K562 (cell line): ENCODE measurements around the gene VDR. TPM values are rescaled to one million over a fixed set of nuclear protein-coding genes. Genes with fewer than 3 reads are reported as not detected.
A peak's percentile ranks its signal among the peaks of the same experiment; 100 is the strongest.

Experiments
- ATAC-seq: fragments of 200-7000 bp; cut with Tn5 transposase; 3 replicates; pipeline ENCODE4 v1.9.1; 2020; ENCODE audit warnings: moderate library complexity
- BruUV-seq: library from RNA; stranded (reverse); fragments of 400-500 nt; replicated peaks from 2 replicates; lab custom pipeline; 2021; lab: Mats Ljungman, UMichigan
- CTCF ChIA-PET: fragments of 300-600 bp; formaldehyde crosslinking; extraction: SDS; loops from one replicate; lab custom pipeline; 2021; ENCODE audit warnings: low intra/inter-chr PET ratio; lab: Yijun Ruan, JAX
- POLR2A ChIA-PET: fragments of 300-600, 350-650 bp; sonication (Branson Sonifier 250); formaldehyde crosslinking; extraction: SDS; loops from one replicate; lab custom pipeline; 2021; ENCODE audit warnings: antibody characterized with exemption, inconsistent platforms; lab: Yijun Ruan, JAX
- DNase-seq, 4 experiments: peaks; one replicate each; pipeline versions ENCODE4 v3.0.0 to v3.0.0-alpha.2; 2011 to 2018; ENCODE audit warnings: low spot score in 3 of 4, mixed read lengths in 3 of 4; ENCODE audit errors: extremely low read depth in 1 of 4
- FAIRE-seq: peaks from 2 replicates; lab custom pipeline; 2011; peaks lifted over from hg19 to GRCh38; lab: Jason Lieb, UNC
- H2AFZ ChIP-seq: 2 replicates; pipeline ENCODE4 v1.6.0; 2011; ENCODE audit warnings: low read depth, low read length, control low read depth, inconsistent platforms
- H3K27ac ChIP-seq: fragments of 200-600 bp; 3 replicates; pipeline ENCODE4 v1.8.0; 2011; ENCODE audit warnings: low read depth, mild to moderate bottlenecking, control low read depth, inconsistent platforms, low read length, moderate library complexity, mixed read lengths; ENCODE audit errors: extremely low read depth
- H3K27me3 ChIP-seq, 2 experiments: fragments of 300-600 bp in 1 of 2; 2 replicates in 1 of 2; 3 replicates in 1 of 2; pipeline versions ENCODE4 v1.6.0 to v1.8.0; 2011; ENCODE audit warnings: inconsistent platforms in 2 of 2, low read length in 2 of 2, mild to moderate bottlenecking in 1 of 2, mixed read lengths in 1 of 2, moderate library complexity in 1 of 2; ENCODE audit not compliant: control insufficient read depth in 2 of 2, insufficient read depth in 2 of 2
- H3K36me3 ChIP-seq: fragments of 300-600 bp; 3 replicates; pipeline ENCODE4 v1.8.0; 2011; ENCODE audit warnings: mild to moderate bottlenecking, low read length, inconsistent platforms; ENCODE audit not compliant: control insufficient read depth, insufficient read depth
- H3K4me1 ChIP-seq, 2 experiments: fragments of 200-600 bp in 1 of 2; replicated peaks in 1 of 2; 2 replicates in 1 of 2; 3 replicates in 1 of 2; pipeline versions ENCODE4 v1.5.1 to v1.8.0; 2011; ENCODE audit warnings: inconsistent platforms in 2 of 2, low read length in 2 of 2, mild to moderate bottlenecking in 1 of 2, mixed read lengths in 1 of 2, moderate library complexity in 1 of 2; ENCODE audit not compliant: control insufficient read depth in 2 of 2, insufficient read depth in 2 of 2
- H3K4me2 ChIP-seq: 2 replicates; pipeline ENCODE4 v1.6.1; 2011; ENCODE audit warnings: low read length, control low read depth, inconsistent platforms, mixed read lengths; ENCODE audit not compliant: insufficient read depth
- H3K4me3 ChIP-seq: fragments of 200-600 bp; sonication (generic), shearing (Covaris generic); 2 replicates; pipeline ENCODE4 v1.5.1; 2016; ENCODE audit warnings: control low read depth, inconsistent platforms
- H3K79me2 ChIP-seq: fragments of 200-600 bp; 3 replicates; pipeline ENCODE4 v1.8.0; 2011; ENCODE audit warnings: low read length, inconsistent platforms; ENCODE audit not compliant: control insufficient read depth, insufficient read depth
- H3K9ac ChIP-seq, 2 experiments: 2 replicates each; pipeline versions ENCODE4 v1.6.0 to v1.6.1; 2011; ENCODE audit warnings: low read depth in 2 of 2, low read length in 2 of 2, control low read depth in 1 of 2, inconsistent platforms in 1 of 2, mild to moderate bottlenecking in 1 of 2, mixed read lengths in 1 of 2; ENCODE audit not compliant: insufficient read depth in 1 of 2
- H3K9me1 ChIP-seq: one replicate; pipeline ENCODE4 v1.6.0; 2011; ENCODE audit warnings: inconsistent platforms, mild to moderate bottlenecking, low read length, moderate library complexity; ENCODE audit not compliant: control insufficient read depth, insufficient read depth
- H3K9me3 ChIP-seq: replicated peaks from 2 replicates; pipeline ENCODE4 v1.5.1; 2011; ENCODE audit warnings: low read depth, low read length, inconsistent platforms; ENCODE audit not compliant: control insufficient read depth, insufficient read depth
- H4K20me1 ChIP-seq: replicated peaks from 2 replicates; pipeline ENCODE4 v1.6.1; 2011; ENCODE audit warnings: low read length, inconsistent platforms, mixed read lengths; ENCODE audit not compliant: control insufficient read depth, insufficient read depth
- HDAC1 ChIP-seq, 2 experiments: fragments of 450-650 bp; IDR thresholded peaks; 2 replicates each; pipeline ENCODE4 v1.6.1; 2016 to 2017; ENCODE audit warnings: inconsistent platforms in 1 of 2, mild to moderate bottlenecking in 1 of 2, moderate library complexity in 1 of 2
- NR2C1 ChIP-seq, 2 experiments: fragments of 450-650 bp; IDR thresholded peaks; 2 replicates each; pipeline ENCODE4 v1.6.1; 2017; ENCODE audit warnings: mild to moderate bottlenecking in 2 of 2, antibody characterized with exemption in 1 of 2, inconsistent platforms in 1 of 2, missing compliant biosample characterization in 1 of 2, missing genetic modification characterization in 1 of 2
- WGBS: fragments of 100-300 bp; shearing (Covaris generic); methylation state at CpG from one replicate; pipeline ENCODE4 v1.1.6; 2016; ENCODE audit warnings: low coverage, mixed read lengths; ENCODE audit not compliant: insufficient coverage; ENCODE audit errors: missing lambda C conversion rate; 5-methylcytosine and 5-hydroxymethylcytosine counted together
- in situ Hi-C: fragments of 300-500 bp; cut with MboI; formaldehyde crosslinking; loops from 4 replicates; pipeline ENCODE4 v1.15.0; 2018; ENCODE audit warnings: inconsistent platforms, mixed read lengths
- intact Hi-C: fragments of 100-400 bp; cut with micrococcal nuclease; formaldehyde crosslinking; loops from 2 replicates; pipeline ENCODE4 v1.14.2; 2022
- polyA plus RNA-seq, 8 experiments: library from polyadenylated mRNA; depleted of rRNA in 4 of 8; stranded (reverse) in 5 of 8; unstranded in 3 of 8; fragments of >200 nt; fragmentation: Nextera tagmentation in 2 of 8; fragmentation: Illumina TruSeq in 1 of 8; extraction: Ambion mirVana in 2 of 8; extraction: Trizol in 1 of 8; gene quantifications; 2 replicates each; pipeline versions ENCODE4 v1.2.1 to v1.2.3, GENCODE V29; 2011 to 2014; ENCODE audit warnings: inconsistent platforms in 1 of 8, missing spikeins in 1 of 8
- total RNA-seq, 7 experiments: library from RNA; depleted of rRNA in 6 of 7; stranded (reverse); fragments of >200 nt in 6 of 7; fragmentation: Illumina TruSeq in 2 of 7; extraction: Trizol in 2 of 7; gene quantifications; 2 replicates each; pipeline versions ENCODE4 v1.2.1 to v1.2.3, GENCODE V29; 2011 to 2021; ENCODE audit warnings: low replicate concordance in 1 of 7
- TF ChIP-seq, protein P1 (sequence below), 3 experiments: IDR thresholded peaks in 2 of 3; conservative IDR thresholded peaks in 1 of 3; 2 replicates each; pipeline ENCODE4 v1.5.1; 2011 to 2012; ENCODE audit warnings: low read length in 3 of 3, mild to moderate bottlenecking in 3 of 3, control low read depth in 2 of 3, improper control_type of control experiment in 1 of 3, inconsistent platforms in 1 of 3, low read depth in 1 of 3, mixed read lengths in 1 of 3, moderate library complexity in 1 of 3; ENCODE audit not compliant: insufficient read depth in 2 of 3

The VDR gene
- total and polyA plus RNA-seq, 9 of the 15 experiments (the other 6 are each of a cell fraction or from before 2014, with no cell fraction given): 0.61 to 4.8 (median 2.0) TPM

GRCh38 chr12:47855502-47855901 lies 49.3 kb downstream of the VDR start:
- H3K9me1 ChIP-seq: no peaks in the 10 kb centered on the region
- H3K79me2 ChIP-seq: no peaks in the 10 kb centered on the region
- peaks cover 6 to 15% of the 10 kb centered on the region in 2 experiments; a peak in 4 of 5 replicates for H3K4me1 ChIP-seq
- no peak overlapping the region for H3K4me2 ChIP-seq
- WGBS: 17% methylated on average over 2 of the region's 2 CpGs
- peaks cover 0 to 9% of the 10 kb centered on the region in 2 experiments; a peak in 1 of 5 replicates for H3K27me3 ChIP-seq
- TF ChIP-seq, protein P1, sequence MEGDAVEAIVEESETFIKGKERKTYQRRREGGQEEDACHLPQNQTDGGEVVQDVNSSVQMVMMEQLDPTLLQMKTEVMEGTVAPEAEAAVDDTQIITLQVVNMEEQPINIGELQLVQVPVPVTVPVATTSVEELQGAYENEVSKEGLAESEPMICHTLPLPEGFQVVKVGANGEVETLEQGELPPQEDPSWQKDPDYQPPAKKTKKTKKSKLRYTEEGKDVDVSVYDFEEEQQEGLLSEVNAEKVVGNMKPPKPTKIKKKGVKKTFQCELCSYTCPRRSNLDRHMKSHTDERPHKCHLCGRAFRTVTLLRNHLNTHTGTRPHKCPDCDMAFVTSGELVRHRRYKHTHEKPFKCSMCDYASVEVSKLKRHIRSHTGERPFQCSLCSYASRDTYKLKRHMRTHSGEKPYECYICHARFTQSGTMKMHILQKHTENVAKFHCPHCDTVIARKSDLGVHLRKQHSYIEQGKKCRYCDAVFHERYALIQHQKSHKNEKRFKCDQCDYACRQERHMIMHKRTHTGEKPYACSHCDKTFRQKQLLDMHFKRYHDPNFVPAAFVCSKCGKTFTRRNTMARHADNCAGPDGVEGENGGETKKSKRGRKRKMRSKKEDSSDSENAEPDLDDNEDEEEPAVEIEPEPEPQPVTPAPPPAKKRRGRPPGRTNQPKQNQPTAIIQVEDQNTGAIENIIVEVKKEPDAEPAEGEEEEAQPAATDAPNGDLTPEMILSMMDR (IDR thresholded peaks at IDR 0.05 in 2 of 3, conservative IDR thresholded peaks at IDR 0.05 in 1 of 3; ENCODE audit: insufficient read depth in 2 of 3, low read depth in 1 of 3, low read length in 3 of 3): peak; percentile 26 to 34 (median 27); a peak in 3 of 6 replicates
- TF ChIP-seq HDAC1 (IDR thresholded peaks at IDR 0.05): no peak
- TF ChIP-seq NR2C1 (IDR thresholded peaks at IDR 0.05): no peak
- 0 out of 2 replicates have a peak, but pooled peaks have one; percentile 31 for TF ChIP-seq NR2C1 (tag; IDR thresholded peaks at IDR 0.05)
- H3K36me3 ChIP-seq: no peaks in the 10 kb centered on the region
- 0 out of 2 replicates have a peak, but pooled peaks cover 5% of the 10 kb centered on the region for H4K20me1 ChIP-seq
- no peak overlapping the region for H3K9ac ChIP-seq
- intact Hi-C loops (no loop called here), in situ Hi-C loops (no loop called here)
- peak in 2 of 4 experiments; percentile 27 to 36 for DNase-seq
- no peak overlapping the region for H3K4me3 ChIP-seq
- FAIRE-seq: peak; percentile 73
- H2AFZ ChIP-seq: no peak overlapping the region
- POLR2A ChIA-PET: interaction anchor here (0.7 kb wide), 1 partner anchor 1049 kb away, joined by 3 read pairs; a partner anchor contains a TSS
- H3K9me3 ChIP-seq: no peaks in the 10 kb centered on the region
- ATAC-seq: peak; percentile 37; the same call in 2 of the 3 replicates
- BruUV-seq: no TSS peak
- no peak overlapping the region for H3K27ac ChIP-seq
- CTCF ChIA-PET: no interaction called here
